NCI-H1048 (cell line): ENCODE results near the gene IGIP.
A peak's percentile ranks its signal among the peaks of the same experiment; 100 is the strongest.

Experiments
- DNase-seq: peaks from one replicate; lab custom pipeline; 2025; lab: John Stamatoyannopoulos, UW

Gene IGIP

DNA sequence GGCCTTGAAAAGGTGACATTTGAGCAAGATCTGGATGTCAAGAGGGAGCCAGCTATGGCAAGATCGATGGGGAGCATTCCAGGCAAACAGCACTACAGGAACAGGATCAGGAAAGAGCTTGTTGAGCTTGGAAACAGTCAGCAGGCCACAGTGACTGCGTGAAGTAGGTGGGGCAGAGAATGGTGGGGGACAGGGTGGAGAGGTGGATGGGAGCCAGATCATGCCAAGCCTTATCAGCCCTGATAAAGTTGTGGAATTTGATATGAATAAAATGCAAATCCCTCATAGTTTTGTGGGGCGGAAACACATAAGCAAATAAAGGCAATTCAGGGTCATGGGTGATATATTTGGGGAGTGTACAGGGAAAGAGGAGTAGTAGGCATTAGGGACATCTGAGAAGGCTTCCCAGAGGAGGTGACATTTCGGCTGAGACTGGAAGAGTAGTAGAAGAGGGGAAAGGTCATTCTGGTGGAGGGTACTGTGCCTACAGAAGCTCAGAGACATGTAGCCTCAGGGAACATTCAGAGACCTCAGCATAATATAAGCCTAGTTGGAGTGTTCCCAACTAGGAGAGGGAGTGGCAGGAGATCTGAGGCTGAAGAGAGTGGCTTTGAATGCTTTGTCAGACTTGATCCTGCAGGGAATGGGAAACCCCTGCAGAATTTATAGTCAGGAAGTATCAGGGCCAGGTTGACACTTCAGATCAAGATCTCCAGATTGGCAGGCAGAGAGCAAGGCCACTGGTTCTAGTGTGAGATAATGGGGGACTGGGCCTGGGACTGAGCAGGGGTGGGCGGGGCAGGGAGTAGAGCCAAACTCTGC, 39.6 kb downstream of the IGIP start:
- no peak for DNase-seq

DNA sequence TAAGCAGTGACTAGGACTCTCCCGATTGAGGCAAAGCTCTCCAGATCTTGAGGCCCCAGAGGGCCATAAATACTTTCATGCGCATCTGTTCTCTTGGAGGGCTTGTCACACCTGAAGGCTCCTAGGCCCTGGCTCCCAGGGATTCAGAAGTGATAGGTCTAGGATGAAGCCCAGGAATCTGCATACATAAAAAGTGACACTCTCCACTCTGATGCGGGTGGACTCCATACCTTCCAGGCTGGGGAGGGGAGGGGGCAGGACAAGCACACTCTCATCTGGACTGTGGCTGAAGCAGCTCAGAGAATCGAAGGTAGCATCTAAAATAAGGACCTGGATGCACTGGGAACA, 40.2 kb downstream of the IGIP start:
- no peak for DNase-seq

DNA sequence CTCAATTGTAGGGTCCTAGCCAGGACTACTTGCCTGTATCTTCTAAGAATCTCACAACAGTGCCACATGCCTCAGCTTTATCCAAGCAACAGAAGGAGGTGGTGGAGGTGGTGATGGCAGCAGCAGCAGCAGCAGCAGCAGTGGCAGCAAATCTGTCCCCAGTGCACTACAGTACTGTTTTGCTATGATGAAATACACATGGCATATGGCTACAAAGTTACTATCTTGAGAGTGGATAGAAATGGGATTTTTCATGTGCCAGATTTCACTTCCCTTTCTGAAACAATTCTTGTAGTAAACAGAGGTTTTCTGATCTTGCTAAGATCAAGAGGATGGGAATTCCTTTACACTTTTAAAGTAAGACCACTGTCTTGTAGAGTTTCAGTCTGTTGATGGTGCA, 41.2 kb downstream of the IGIP start:
- no peak for DNase-seq

DNA sequence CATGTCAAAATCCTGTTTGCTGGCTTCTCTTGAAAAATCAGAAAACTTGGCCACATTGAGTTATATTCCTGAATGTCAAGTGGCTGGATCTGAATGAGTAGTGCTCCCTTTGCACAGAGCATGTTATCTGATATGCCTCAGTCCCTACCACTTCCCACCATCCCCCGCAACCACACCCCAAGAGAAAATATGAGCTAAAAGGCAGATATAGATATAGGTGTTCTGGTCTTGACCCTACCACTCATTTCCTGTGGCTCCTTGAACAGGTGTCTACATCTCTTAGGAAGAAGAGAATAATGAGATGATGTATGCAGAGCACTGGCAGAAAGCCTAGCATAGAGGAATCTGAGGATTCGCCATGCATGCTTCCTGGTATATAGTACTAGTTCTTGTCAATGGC, 42.6 kb downstream of the IGIP start:
- DNase-seq, result no peak

DNA sequence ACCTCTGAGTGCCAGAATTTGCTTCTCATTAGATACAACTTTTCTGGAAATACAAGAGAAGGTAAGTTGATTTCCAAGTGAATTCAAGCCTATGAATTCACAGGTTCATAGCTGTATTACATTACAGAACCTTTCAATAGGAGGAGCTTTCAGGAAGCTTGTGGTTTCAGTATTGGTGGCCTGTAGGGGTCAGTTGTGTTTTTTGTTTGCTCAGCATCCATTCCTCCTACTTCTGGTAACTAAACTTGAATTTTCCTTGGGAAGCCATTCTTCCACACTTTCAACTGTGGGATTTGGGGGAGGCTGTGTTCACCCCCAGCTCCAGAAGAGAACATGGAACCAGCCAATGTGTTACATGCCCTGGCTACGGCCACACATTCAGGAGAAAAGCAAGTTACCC, 43.7 kb downstream of the IGIP start:
- DNase-seq, result no peak

DNA sequence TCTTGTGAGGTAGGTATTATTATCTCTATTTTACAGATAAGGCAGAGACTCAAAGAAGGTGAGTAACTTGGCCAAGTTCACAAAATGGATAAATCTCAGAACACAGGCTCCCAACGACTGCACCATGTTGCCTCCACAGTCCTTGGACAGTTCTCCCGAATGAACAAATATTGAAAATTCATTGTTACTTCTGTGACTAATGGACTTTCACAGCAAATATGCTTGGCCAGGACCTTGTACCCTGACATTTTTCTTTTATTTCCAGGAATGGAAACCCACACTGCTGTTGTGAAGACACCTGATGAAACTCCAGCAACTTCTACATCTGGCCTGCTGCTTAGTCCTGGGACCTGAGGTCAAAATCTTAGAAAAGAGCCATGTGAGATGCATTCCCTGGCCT, 46.7 kb downstream of the IGIP start:
- no peak for DNase-seq

DNA sequence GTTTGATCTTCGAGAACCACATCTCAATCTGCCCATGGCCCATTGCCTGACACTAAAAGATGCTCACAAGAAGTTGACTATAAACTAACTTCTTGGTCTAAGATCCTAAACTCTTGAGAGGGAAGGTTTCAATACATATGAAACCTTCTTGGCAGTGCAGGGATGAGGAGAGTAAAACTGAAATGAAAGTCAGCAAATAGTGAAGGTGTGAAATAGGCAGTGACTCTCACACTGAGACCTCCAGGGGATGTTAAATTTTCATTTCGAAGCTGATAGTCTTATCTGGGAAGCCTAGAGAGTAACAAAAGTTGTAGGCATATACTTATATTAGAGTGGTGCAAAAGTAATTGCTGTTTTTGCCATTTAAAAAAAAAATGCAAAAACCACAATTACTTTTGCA, 48.3 kb downstream of the IGIP start:
- DNase-seq, result no peak

DNA sequence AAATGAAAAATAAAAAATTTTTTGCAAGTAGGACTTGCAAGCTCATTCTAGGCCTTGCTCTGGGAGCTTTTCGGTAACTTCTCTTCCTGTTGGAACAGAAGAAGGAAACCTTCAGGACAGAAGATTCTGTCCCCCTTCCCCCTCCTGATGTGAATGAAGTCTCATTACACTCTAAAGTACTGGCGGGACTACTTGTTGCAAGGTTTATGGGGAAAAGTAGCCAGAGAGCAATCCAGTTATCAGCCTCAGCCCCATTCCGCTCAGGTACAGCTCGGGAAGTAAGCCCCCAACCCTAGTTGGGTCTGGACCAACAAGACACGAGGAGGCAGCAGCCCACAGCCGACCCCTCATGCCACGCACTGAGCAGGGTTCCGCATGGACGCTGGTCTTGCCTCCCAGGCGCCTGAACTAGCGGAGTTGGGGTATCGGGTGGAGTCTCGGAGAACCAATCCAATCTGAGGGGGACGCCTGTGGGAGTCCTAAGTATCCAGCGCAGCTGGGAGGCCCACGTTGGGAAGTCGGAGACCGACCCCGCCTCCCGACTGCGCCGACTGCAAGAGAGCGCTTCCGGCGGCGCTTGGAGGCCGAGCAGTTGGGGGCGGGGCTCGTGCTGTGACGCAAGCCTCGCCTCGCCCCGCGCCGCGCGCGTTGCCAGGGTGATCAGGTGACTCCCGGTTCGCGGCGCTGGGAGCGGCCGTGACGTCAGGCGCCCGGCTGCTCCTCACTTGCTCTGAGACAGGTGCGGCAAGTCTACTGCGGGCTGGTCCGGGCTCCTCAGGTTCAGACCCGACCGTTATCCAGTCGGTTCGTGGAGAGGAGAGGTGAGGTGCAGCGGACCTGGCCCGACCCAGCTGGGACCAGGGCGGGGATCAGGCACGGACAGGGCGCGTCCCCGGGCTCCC, 49.0 kb downstream of the IGIP start, which contains the start of gene CYSTM1:
TSS of gene CYSTM1 (plus strand) at position 724 of the 902 bp plus-strand sequence. CDS start 19,278 bp downstream, outside the sequence.
- peak; percentile 92 for DNase-seq

DNA sequence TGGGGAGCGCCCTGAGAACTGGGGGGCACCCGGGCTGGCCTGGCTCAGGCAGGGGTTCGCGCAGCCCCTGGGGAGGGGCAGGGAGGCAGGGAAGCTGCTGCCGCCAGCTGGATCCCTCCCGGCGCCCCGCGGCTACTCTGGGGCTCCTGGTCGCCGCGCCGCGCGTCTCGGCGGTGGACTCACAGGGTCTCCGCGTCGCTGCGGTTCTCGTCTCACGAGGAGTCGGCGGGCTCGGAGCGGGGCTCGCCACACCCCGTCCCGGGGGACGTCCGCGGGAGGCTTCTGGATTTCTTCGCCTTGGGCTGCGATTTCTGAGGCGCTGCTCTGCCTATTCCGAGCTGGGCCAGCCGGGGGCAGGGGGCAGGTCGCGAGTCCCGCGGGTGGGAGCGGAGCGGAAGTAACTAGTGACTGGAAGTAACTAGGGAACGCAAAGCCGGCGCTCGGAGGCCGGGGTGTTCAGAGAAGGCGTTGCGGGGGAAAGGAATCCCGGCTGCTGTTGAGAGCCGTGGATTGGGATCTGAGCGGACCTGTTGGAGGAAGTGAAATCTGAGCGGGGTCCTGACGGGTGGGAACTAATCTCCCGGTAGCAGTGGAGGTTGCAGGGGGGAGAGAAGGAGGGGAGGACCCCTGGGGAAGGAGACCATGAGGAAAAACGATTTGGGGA, 49.8 kb downstream of the IGIP start:
- peak; percentile 29 for DNase-seq

DNA sequence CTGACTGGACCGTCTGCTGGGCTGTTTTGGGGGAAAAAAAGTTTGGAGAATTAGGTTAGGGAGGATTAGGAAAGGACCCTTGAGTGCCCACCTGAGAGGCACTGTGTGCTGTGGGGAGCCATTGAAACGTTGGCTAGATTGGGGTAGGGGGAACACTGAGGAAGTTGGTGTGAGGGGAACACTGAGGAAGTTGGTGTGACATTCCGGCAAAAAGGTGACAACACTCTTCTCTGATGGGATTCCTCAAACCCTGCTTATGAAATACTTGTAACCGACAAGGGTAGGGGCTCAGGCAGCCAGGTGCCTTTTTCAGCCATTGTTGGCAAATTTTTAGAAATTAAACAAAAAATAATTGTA, 50.3 kb downstream of the IGIP start:
- no peak for DNase-seq

DNA sequence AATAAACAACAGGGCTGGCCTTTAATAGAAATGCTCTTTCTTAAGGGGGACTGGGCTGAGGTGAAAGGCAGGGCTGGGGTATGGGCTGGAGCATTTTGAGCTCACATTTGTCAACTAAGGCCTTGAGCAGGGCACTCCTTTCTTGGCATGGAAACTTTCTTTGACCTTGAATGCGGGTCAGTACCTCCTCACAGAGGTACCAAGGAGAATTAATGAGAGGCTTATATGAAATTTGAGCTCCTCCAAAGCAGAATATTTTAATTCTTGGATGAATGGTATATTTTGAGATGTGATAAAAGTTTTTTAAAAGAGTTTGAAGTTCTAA, 52.3 kb downstream of the IGIP start:
- DNase-seq, result no peak

DNA sequence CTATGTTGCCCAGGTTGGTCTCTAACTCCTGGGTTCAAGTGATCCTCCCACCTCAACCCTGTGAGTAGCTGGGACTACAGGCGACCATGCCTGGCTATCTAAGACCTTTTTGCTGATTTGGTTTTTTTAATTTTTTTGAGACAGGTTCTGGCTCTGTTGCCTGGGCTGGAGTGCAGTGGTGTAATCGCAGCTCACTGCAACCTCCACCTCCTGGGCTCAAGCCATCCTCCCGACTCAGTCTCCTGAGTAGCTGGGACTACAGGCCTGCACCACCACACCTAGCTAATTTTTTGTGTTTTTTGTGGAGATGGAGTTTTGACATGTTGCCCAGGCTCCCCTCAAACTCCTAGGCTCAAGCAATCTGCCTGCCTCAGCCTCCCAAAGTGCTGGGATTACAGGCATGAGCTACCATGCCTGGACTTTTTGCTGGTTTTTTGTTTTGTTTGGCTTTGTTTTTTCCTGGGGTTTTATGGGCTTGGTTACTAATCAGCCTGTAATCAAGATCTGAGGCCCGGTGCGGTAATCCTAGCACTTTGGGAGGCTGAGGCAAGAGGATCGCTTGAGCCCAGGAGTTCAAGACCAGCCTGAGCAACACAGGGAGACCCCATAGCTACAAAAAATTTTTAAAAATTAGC, 52.9 kb downstream of the IGIP start:
- no peak for DNase-seq
